Measurements from ENCODE around the gene TMEM198.
A peak's percentile ranks its signal among the peaks of the same experiment; 100 is the strongest.

TMEM198 gene

DNA sequence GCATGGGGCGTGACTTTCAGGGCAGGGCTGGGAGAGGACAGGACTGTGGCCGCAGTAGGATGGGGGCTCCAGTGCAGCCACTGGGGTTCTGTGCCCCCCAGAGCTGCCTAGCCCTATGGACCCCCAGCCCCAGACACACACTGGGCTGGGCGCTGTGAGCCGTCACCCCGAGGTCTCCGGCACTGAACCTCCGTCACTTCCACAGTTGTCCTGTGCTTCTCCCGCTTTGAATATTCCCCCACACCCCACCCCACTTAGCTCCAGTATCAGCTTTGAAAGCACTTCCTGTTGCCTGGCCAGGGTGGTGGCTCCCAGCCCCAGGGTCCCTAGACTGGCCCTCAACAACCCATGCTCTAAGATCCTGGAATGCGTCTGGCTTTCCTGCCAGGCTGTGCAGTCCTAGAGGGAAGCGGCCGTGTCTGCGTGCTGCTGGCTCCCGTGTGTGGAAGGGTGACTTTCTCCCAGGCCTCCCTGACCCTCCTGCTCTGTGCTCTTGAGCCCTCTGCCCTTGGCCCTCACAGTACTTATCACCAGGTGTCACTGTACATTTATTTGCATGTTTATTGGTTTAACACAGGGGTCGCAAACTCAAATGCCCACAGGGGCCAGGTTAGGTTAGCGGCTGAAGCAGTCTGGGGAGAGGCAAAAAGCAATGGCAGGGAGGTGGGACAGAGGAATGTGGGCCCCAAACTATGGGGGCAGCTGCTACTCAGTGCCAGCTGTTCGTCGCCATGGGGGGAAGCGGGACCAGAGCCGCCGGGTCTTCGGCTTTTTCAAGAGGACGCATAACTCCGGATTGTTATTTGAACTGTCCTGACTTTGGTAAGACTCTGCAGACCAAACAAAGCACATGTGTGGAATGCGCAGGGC, 17.6 kb downstream of the TMEM198 start:
- DNase-seq: no peak
- 64% methylated on average over 24 of the region's 24 CpGs for WGBS
- Histone ChIP-seq H3K79me1 (replicated peaks; ENCODE audit: low read length, poor library complexity, severe bottlenecking) (no peaks in the 10 kb centered on the region), H3K4me1 (ENCODE audit: control insufficient read depth, insufficient read depth, low read depth, low read length) (peaks cover 24% of the 10 kb centered on the region), H3K9ac (ENCODE audit: low read length) (no peak overlapping the region), H4K8ac (ENCODE audit: low read length) (no peak overlapping the region), H3K4me3 (ENCODE audit: insufficient read depth in 1 of 2, low read depth in 1 of 2, low read length in 2 of 2) (no peak overlapping the region), H2BK12ac (ENCODE audit: low read length in 2 of 2) (no peak overlapping the region), H2BK15ac (ENCODE audit: low read depth, poor library complexity, severe bottlenecking) (peak overlapping the region; percentile 19), H2AFZ (ENCODE audit: low read depth, low read length) (no peak overlapping the region), H3K23ac (ENCODE audit: low read length in 2 of 2) (no peak overlapping the region), H3K27ac (ENCODE audit: low read length, poor library complexity, severe bottlenecking) (no peak overlapping the region), H2BK5ac (ENCODE audit: low read depth, low read length, poor library complexity, severe bottlenecking) (no peak overlapping the region), H3K4me2 (ENCODE audit: low read length, poor library complexity, severe bottlenecking) (no peak overlapping the region), H2BK120ac (ENCODE audit: low read depth, low read length) (no peak overlapping the region), H4K91ac (ENCODE audit: low read length) (no peak overlapping the region), H3K4ac (ENCODE audit: low read depth in 1 of 2, low read length in 2 of 2) (no peak overlapping the region), H3K27me3 (ENCODE audit: control insufficient read depth in 1 of 2, insufficient read depth in 1 of 2, low read length in 2 of 2) (peaks cover 0 to 4% of the 10 kb centered on the region in 2 experiments), H3K18ac (ENCODE audit: low read depth in 1 of 2, low read length in 2 of 2) (no peak overlapping the region), H2AK5ac (ENCODE audit: low read length, severe bottlenecking) (no peak overlapping the region), H3K36me3 (ENCODE audit: control insufficient read depth in 1 of 2, insufficient read depth in 2 of 2, low read depth in 1 of 2, low read length in 2 of 2) (peaks cover 11 to 34% of the 10 kb centered on the region in 2 experiments), H3K9me3 (ENCODE audit: control insufficient read depth, low read length) (no peaks in the 10 kb centered on the region), H3K14ac (ENCODE audit: low read length in 2 of 2) (no peak overlapping the region)

DNA sequence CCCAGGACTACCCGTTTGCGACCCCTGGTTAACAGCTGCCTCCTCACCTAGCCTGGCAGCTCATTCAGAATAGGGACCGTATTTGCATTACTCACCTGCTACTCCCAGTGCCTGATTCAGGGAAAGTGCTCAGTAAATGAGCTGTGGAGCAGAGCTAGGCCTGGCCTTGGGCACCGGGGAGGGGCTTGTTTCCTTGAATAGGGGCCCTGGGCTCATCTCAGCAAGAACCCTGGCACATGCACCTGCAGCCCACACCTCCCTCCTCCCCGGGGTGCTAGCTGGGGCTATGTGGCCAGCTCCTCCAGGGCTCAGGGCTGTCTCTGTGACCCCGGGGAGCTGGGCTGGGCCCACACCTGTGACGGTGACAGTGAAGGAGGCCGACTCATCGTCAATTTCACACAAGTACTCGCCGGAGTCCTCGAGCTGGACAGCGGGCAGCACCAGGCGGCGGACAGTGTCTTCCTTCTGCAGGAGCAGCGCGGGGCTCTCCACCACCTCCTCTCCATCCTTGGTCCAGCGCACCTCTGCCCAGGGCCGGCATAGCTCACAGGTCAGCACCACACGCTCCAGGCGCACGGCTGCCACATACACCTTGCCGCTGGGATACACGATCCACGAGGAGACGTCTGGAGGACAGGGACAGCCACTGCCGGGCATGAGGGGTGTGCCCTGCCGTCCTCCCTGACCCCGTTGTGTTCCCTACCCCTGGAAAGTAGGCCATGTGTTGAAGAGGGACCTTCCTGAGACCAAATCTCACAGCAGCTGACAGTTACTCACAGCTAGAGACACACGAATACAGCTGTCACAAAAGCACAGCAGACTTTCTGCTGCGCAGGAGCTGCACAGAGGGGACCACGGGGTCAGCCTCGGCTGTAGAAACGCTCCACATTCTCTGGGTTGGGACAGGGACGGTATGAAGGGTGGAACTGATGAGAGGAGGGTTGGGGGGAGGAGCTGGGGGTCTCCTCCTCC, 18.5 kb downstream of the TMEM198 start:
- Histone ChIP-seq H3K4me3 (ENCODE audit: insufficient read depth in 1 of 2, low read depth in 1 of 2, low read length in 2 of 2) (no peak overlapping the region), H3K4me1 (ENCODE audit: control insufficient read depth, insufficient read depth, low read depth, low read length) (peaks cover 24% of the 10 kb centered on the region), H3K9me3 (ENCODE audit: control insufficient read depth, low read length) (no peaks in the 10 kb centered on the region), H4K8ac (ENCODE audit: low read length) (no peak overlapping the region), H2BK12ac (ENCODE audit: low read length in 2 of 2) (no peak overlapping the region), H2BK15ac (ENCODE audit: low read depth, poor library complexity, severe bottlenecking) (no peak overlapping the region), H3K23ac (ENCODE audit: low read length in 2 of 2) (no peak overlapping the region), H3K9ac (ENCODE audit: low read length) (no peak overlapping the region), H3K27ac (ENCODE audit: low read length, poor library complexity, severe bottlenecking) (no peak overlapping the region), H3K79me1 (replicated peaks; ENCODE audit: low read length, poor library complexity, severe bottlenecking) (peaks cover 2% of the 10 kb centered on the region), H2AFZ (ENCODE audit: low read depth, low read length) (no peak overlapping the region), H3K18ac (ENCODE audit: low read depth in 1 of 2, low read length in 2 of 2) (no peak overlapping the region), H3K27me3 (ENCODE audit: control insufficient read depth in 1 of 2, insufficient read depth in 1 of 2, low read length in 2 of 2) (peaks cover 0 to 3% of the 10 kb centered on the region in 2 experiments), H3K36me3 (ENCODE audit: control insufficient read depth in 1 of 2, insufficient read depth in 2 of 2, low read depth in 1 of 2, low read length in 2 of 2) (peaks cover 19 to 43% of the 10 kb centered on the region in 2 experiments), H3K4me2 (ENCODE audit: low read length, poor library complexity, severe bottlenecking) (no peak overlapping the region), H3K14ac (ENCODE audit: low read length in 2 of 2) (no peak overlapping the region), H4K91ac (ENCODE audit: low read length) (no peak overlapping the region), H3K4ac (ENCODE audit: low read depth in 1 of 2, low read length in 2 of 2) (no peak overlapping the region), H2AK5ac (ENCODE audit: low read length, severe bottlenecking) (no peak overlapping the region), H2BK5ac (ENCODE audit: low read depth, low read length, poor library complexity, severe bottlenecking) (no peak overlapping the region), H2BK120ac (ENCODE audit: low read depth, low read length) (no peak overlapping the region)
- WGBS: 87% methylated on average over 35 of the region's 35 CpGs
- DNase-seq: no peak

DNA sequence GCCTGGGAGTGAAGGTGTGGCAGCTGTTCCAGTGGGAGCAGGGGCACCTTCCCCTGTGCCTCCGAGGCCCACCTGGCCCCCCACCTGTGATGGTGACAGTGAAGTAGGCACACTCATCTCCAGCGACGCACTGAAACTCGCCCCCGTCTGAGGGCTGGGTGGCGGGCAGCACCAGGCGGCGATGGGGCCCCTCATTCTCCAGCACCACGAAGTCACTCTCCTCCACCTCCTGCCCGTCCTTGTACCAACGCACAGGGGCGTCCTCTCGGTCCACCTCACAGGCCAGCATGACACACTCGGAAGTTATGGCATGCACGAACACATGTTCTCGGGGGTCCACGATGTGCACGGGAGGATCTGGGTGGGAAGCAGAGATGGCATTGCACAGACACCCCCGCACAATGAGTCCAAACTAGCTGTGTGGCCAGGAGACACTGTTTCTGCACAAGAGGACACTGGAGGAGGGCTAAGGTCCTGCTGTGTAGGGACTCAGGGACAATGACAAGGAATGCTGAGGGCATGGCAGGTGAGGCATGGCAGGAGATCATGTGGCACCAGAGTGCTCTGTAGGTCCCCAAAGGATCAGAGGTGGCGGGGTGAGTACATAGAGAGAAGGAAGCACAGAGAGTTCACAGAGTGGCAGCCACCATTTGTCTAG, 19.6 kb downstream of the TMEM198 start:
- Histone ChIP-seq H3K4me1 (ENCODE audit: control insufficient read depth, insufficient read depth, low read depth, low read length) (peaks cover 22% of the 10 kb centered on the region), H3K4me3 (ENCODE audit: insufficient read depth in 1 of 2, low read depth in 1 of 2, low read length in 2 of 2) (no peak overlapping the region), H3K9ac (ENCODE audit: low read length) (no peak overlapping the region), H3K27me3 (ENCODE audit: control insufficient read depth in 1 of 2, insufficient read depth in 1 of 2, low read length in 2 of 2) (peaks cover 0 to 3% of the 10 kb centered on the region in 2 experiments), H4K8ac (ENCODE audit: low read length) (no peak overlapping the region), H4K91ac (ENCODE audit: low read length) (no peak overlapping the region), H3K4me2 (ENCODE audit: low read length, poor library complexity, severe bottlenecking) (no peak overlapping the region), H2AFZ (ENCODE audit: low read depth, low read length) (no peak overlapping the region), H2BK12ac (ENCODE audit: low read length in 2 of 2) (no peak overlapping the region), H2BK120ac (ENCODE audit: low read depth, low read length) (no peak overlapping the region), H3K18ac (ENCODE audit: low read depth in 1 of 2, low read length in 2 of 2) (no peak overlapping the region), H3K36me3 (ENCODE audit: control insufficient read depth in 1 of 2, insufficient read depth in 2 of 2, low read depth in 1 of 2, low read length in 2 of 2) (peaks cover 30 to 48% of the 10 kb centered on the region in 2 experiments), H3K23ac (ENCODE audit: low read length in 2 of 2) (no peak overlapping the region), H2BK5ac (ENCODE audit: low read depth, low read length, poor library complexity, severe bottlenecking) (no peak overlapping the region), H3K9me3 (ENCODE audit: control insufficient read depth, low read length) (no peaks in the 10 kb centered on the region), H3K14ac (ENCODE audit: low read length in 2 of 2) (no peak overlapping the region), H3K27ac (ENCODE audit: low read length, poor library complexity, severe bottlenecking) (no peak overlapping the region), H3K79me1 (replicated peaks; ENCODE audit: low read length, poor library complexity, severe bottlenecking) (peaks cover 9% of the 10 kb centered on the region), H3K4ac (ENCODE audit: low read depth in 1 of 2, low read length in 2 of 2) (no peak overlapping the region), H2BK15ac (ENCODE audit: low read depth, poor library complexity, severe bottlenecking) (no peak overlapping the region), H2AK5ac (ENCODE audit: low read length, severe bottlenecking) (no peak overlapping the region)
- 93% methylated on average over 20 of the region's 20 CpGs for WGBS
- no peak for DNase-seq

All from mesenchymal stem cell (in vitro differentiated cells and primary cell).